Retinal pigment epithelial cell (primary cell): Measurements from ENCODE around the gene SMARCA2.

Experiments
- DNase-seq: peaks from one replicate; pipeline ENCODE4 v3.0.0-alpha.2; 2010; ENCODE audit warnings: low read depth
- H3K4me3 ChIP-seq: 2 replicates; pipeline ENCODE4 v1.5.1; 2011; ENCODE audit warnings: mild to moderate bottlenecking, low read length, control low read depth, moderate library complexity
- CTCF ChIP-seq: conservative IDR thresholded peaks from 2 replicates; pipeline ENCODE4 v1.5.1; 2011; ENCODE audit warnings: low read depth, low read length, control low read depth, inconsistent platforms

SMARCA2 gene

DNA sequence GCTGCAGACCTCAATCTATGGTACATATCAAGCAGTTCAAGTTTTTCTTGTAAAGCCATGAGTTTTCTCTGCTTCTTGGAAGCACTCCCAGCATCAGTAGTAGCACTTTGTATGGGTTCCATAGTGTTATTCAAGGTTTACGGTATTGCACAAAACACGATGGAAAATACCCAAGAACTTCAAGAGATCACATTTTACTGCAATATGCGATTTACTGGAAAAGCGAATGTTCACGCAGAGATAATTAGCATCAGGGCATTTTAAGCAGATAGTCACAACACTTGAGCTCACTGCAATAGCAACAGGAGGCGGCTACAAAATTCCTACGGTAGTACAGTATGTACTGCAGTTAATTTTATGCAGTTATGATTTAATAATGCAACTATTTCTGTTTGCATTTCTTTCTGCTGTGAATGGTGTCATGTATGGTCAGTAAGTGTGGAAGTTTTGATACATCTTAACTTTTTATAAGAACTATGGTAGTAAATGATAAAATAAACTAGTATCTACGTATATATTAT is 200.8 kb downstream of the SMARCA2 start:
- no peak for DNase-seq
- no peak for TF ChIP-seq CTCF
- H3K4me3 ChIP-seq: no peak overlapping the region

- no peak overlapping the region for H3K4me3 ChIP-seq
- no peak for TF ChIP-seq CTCF
- DNase-seq: no peak
Observed at GRCh38 chr9:2216591-2216990, 201.4 kb downstream of the SMARCA2 start.

DNA sequence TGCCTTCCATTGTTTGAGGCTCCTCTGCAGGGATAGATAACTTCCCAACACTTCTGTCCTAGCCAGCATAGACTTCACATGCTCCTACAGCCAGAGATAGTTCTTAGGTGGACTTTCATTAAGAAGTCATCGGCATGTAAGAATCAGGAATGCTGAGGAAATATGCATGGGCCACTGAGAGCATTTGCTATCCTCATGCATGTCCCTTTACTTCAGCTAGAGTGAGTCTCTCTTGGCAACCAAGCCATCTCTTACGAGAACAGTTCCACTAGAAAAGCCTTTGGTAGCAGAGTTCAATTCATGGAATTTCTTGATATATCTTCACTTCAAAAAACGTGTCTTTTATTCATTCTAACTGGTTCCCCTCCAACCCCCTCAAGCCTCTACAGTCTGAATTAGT is 202.4 kb downstream of the SMARCA2 start:
- TF ChIP-seq CTCF: no peak
- DNase-seq: no peak
- H3K4me3 ChIP-seq: no peak overlapping the region

DNA sequence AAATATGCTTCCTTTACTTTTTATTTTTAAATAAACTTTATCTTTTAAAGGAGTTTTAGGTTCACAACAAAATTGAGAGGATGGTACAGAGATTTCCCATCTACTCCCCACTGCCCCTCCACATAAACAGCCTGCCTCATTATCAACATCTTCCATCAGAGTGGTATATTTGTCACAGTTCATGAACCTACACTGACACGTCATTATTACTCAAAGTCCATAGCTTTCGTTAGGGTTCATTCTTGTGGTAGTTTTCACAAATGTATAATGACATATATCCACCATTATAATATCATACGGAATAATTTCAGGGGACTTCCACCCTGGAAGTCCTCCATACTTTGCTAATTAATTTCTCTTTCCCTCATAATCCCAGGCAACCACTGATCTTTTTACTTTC is 204.9 kb downstream of the SMARCA2 start:
- DNase-seq: no peak
- TF ChIP-seq CTCF: no peak
- no peak overlapping the region for H3K4me3 ChIP-seq

GRCh38 chr9:2227144-2227867 is 212.2 kb downstream of the SMARCA2 start:
- H3K4me3 ChIP-seq: no peak overlapping the region
- DNase-seq: no peak
- no peak for TF ChIP-seq CTCF

DNA sequence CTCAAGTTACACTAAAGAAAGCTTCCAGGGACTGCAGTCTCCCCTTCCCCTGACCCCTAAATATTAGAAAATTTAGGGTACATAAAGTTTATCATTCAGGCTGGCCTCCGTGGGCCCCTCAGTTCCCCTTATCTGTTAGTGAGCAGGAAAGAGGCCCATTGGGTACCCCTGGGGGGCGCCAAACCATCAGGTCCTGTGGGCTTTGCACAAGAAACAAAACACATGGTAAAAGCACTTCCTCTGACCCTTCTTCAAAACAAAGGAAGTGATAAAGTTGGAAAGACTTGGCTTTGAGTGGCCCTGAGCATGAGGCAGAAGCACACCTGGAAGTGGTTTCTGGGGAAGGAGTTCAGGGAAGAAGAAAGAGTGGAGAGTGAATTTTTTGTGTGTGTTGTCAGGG is 213.0 kb downstream of the SMARCA2 start:
- peak; percentile 47 for TF ChIP-seq CTCF

GRCh38 chr9:2228641-2229040 is 213.5 kb downstream of the SMARCA2 start:
- TF ChIP-seq CTCF: no peak
- H3K4me3 ChIP-seq: no peak overlapping the region
- no peak for DNase-seq

More for the DNA sequence above, 213.0 kb downstream of the SMARCA2 start:
- H3K4me3 ChIP-seq: no peak overlapping the region
- DNase-seq: no peak
